Left renal cortex interstitium (tissue), 4 donors: ENCODE data around the gene CHKA. TPM values are rescaled to one million over a fixed set of nuclear protein-coding genes. Genes with fewer than 3 reads are reported as not detected.

Experiments used
- DNase-seq, 4 donors: peaks; one replicate each; pipeline ENCODE4 v3.0.0-alpha.2; 2013; ENCODE audit warnings: low read depth in 4 of 4, low spot score in 2 of 4, missing footprints in 1 of 4
- polyA plus RNA-seq, 4 donors: library from polyadenylated mRNA; unstranded; fragments of 120-200 nt; gene quantifications; one replicate each; pipeline ENCODE4 v1.2.1, GENCODE V29; 2013; ENCODE audit not compliant: insufficient read length in 4 of 4

Gene CHKA
- polyA plus RNA-seq = 10 to 100 TPM; 27.7 to 56.6 (median 37.0) TPM

DNA sequence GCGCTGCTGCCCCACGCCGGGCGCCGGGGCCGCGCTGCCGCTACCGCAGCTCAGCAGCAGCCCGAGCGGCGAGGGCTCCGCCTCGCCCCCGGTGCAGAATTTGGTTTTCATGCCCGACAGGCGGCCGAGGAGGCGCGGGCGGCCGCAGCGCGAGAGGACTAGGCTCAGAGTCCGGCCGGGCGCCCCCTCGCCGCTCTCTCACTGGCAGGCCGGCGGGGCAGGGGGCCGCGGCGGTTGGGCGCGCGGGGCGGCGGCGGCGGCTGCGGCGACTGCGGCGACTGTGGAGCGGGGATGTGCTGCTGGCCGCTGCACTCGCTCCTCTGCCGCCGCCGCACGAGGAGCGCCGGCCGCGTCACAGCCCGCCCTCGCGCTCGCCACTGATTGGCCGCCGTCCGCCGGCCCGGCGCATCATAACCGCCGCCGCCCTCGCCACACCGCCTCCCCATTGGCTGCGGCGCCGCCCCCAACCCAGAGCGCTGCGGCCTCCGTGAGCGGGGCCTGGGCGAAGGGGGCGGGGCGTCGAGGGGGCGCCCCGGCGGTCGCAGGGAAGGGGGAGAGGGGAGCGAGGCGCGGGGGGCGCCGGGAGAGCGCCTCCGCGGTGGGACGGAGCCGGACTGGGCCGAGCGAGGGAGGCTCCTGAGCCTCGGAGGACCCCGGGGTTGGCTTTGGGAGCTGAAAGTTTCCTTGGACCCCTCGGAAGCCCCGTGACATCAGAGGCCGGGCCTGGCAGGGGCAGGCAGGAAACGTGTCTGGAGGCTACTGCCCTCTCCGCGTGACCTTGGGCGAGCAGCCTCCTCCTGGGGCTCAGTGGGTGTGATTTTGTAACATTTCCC lies at the start of gene CHKA:
Gene CHKA, minus strand, starts transcription at position 322 of the 833 bp plus-strand sequence. Its CDS starts 211 bp downstream, at position 111.
- DNase-seq = peak; percentile 55 to 90 (median 86)

DNA sequence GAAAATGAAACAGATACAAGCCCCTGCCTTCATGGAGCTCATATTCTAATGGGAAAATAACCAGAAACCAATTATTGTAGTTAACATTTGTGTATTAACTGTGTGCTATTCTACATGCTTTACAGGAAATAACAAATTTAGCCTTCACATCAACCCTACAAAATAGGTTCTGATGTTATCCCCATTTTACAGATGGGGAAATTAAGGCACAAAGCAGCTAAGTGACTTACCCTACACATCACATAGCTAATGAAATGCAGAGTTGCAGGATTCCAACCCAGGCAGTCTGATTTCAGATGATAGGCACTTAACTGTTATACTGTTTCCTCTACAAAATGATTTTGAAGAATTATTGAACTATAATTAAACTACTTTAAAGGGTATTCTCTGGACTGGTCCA lies 48.3 kb upstream of the CHKA start:
- DNase-seq = no peak

DNA sequence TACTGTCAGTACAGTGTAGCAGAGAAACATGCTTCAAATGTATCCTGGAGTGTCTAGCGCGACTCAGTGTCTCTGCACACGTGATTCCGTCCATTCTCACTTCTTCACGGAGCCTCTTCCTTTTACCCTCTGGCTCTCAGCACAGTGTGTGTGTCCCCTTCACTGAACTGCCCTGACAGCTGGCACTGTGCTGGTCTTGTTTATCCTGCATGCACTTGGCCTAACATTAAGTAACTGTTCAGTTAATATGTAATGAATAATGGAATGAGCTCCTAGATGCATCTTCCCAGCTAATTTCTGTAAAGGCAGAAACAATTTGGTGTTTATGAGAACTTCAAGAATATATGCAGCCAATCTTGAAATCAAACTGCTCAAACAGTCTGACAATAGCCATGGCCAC lies 47.5 kb upstream of the CHKA start:
- DNase-seq = no peak

DNA sequence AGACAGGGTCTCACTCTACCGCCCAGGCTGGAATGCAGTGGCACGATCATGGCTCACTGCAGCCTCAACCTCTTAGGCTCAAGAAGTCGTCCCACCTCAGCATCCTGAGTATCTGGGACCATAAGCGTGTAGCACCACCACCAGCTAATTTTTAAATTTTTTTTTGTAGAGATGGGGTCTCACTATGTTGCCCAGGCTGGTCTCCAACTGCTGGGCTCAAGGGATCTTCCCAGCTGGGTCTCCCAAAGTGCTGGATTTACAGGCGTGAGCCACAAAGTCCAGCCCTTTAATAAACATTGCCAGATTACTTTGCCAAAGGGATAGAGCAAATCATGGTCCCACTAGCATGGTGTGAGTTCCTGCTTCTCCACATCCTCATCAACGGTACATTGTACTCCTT lies 46.3 kb upstream of the CHKA start:
- no peak for DNase-seq

DNA sequence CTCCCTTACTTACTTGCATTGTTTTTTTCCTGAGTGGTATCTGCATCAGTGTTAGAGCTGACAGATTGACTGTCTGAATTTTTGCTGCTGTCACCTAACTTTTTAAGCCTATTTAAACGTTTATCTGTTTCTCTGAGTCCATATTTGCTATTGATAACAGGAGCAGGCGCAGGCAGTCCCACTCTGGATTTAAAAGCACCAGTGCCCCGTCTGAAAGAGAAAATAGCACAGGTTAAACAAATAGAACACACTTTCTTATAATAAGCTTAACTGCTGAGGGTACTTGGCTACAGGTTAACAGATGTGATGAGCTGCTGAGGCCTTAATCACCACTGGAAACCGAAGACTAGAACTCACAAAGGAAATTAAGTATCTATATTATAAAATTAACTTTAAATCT lies 45.8 kb upstream of the CHKA start:
- DNase-seq = no peak

DNA sequence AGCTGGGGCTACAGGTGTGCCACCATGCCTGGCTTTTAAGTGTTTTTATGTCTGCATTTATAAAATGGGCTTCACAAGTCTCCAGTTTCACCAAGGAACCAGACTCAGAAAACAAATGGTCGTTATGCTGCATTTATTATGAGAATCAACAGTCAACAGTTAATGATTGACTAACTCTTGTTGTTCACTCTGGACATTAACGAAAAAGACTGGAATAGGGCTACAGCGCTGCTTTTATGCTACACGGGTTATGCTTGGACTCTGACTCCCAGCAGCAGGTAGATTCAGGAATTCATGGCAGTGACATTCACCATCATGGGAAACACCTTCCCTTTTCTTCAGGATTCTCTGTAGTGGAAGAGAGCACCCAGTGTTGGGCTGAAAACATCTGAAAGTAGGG lies 44.4 kb upstream of the CHKA start:
- DNase-seq = no peak

DNA sequence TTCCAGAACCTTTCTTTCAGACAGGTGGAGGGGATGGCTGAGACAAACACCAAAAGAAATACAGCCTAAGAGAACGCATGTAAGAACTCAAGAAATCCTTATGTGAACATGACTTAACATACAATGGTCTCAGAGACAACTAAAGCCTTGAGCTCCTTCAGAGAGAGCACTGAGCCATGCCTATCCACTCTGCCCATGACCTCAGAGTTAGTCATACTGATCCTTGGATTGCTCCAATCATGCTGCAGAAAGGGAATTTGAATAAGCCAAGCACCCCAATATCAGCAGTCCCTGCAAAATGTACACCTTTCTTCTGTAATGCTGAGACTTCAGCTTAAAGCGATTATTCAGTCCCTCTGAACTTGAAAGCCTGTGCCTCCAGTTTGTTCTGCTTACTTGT lies 43.2 kb upstream of the CHKA start:
- no peak for DNase-seq

DNA sequence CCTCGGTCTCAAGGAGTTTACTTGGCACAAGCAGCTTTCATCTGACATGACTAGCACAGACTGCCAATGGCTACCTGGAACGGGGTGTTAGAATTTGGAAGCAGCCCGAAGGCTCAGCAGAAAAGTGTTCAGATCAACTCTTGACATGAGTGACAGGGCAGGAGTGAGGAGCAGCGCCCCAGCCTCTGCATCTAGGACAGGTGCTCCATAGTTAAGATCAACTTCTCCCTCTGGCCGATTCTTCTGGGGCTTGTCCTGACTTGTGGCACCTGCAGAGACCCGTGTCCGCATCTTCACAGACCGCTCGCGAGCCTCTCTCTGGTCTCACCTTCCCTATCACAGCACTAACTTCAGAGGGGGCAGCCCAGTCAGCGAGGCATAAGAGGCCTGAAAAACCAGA lies 42.5 kb upstream of the CHKA start:
- no peak for DNase-seq

DNA sequence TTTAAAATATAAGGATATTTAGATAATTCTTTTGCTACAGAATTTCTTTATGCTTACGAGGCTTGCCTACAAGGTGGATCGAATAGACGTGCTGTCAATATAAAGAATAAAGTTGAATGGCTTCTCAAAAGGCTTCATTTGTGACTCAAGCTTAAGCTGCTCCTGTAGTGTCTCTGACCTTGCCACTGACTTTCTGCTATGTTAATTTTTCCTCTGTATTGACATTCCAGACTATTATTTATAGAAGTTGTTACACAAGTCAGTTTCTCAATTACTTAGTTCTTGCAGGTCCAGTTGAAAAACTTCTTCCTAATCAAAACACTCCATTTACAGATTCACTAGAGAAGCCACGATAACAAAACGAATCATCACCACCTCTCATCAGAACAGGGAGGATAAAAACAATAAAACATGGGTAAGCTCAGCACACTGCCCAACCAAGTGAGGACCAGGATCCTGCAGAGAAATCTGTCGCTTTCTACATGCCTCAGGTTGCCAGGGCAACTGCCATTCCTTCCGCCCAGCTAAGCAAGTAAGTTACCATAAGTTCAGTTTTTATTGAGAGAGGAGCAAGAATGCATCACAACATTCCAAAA lies 39.0 kb upstream of the CHKA start:
- no peak for DNase-seq

DNA sequence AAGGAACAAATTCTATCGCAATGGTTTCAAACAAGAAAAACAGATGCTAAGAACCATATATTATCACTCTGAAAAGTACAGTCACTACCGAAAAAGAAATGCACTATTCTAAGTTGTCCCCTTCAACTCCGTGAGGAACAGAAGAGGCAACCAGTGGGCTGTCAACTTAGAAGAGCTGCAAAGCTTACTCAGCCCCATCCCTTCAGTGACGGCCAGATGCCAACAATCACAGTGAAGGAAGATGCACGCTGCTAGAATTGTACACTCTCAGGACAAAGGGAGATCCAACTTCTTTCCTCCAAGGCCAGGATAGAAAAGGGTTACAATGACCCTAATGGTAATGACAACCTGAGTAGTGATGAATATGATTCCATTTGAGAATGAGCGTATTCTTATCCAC lies 38.5 kb upstream of the CHKA start:
- DNase-seq = no peak

DNA sequence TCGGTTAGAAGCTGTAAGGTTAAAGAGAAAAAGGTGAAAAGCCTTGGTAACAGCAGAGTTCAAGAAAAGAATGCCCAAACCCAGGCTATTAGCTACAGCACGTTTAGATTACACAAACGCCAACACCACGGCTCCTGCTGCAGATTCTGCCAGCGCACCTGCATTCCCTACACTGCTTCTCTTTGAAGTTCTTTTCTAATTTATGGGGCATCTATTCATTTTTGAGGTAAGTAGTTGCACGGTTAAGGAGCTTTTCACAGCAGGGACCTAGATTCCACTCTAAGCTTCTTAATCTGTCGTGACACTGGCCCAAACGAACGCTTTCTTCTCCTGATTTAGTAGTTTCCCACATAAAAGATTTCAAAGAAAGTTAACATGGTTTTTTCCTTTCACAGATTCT lies 38.0 kb upstream of the CHKA start:
- DNase-seq = no peak

DNA sequence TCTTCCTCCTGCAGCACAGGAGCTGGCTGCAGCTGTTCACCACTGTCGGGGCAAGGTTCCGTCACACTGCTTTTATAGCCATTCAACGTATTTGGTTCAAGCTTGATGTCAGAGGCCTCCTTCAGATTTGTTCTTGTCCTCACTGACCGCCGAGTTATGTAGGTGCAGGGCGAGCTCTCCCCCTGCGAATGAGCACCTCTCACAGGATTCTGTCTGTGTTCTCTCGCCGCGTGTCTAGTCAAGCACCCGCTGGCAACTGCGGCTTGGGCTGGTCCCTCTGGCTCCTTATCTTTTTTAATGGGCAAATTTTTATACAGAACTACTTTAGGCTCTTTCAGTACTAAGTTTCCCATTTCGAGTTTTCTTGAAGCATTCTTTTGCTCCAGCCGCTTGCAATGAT lies 37.4 kb upstream of the CHKA start:
- DNase-seq = no peak

DNA sequence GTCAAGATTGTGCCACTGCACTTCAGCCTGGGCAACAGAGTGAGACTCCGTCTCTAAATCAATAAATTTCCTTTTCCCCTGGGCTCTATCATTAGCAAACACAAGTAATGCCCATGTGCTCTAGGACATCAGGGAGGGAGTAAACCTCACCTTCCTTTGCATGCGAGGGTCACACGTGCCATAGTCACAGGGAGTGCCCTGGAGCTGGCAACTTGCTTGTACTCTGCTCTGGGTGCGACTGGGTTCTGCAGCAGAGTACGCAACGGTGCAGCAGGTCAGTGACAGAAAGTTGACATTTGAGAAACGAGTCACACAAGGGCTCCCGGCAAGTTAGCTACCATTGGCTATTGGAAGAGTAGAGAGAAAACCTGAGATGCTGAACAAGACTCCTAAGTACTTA lies 32.6 kb upstream of the CHKA start:
- no peak for DNase-seq

DNA sequence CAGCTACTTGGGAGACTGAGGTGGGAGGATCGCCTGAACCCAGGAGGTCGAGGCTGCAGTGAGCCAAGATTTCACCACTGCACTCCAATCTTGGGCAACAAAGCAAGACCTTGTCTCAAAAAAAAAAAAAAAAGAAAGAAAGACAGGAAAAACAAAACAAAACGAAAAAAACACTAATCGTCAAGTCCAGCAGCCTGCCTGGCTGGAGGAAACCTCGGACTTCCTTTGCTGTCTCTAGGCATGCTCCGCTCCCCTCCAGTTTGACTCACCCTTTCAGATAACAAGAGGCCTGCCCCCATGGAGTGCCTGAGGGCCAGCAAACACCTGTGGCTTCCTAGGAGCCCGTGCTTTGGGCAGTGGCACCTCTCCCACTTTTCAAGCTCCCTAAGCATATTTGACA lies 28.8 kb upstream of the CHKA start:
- no peak for DNase-seq

DNA sequence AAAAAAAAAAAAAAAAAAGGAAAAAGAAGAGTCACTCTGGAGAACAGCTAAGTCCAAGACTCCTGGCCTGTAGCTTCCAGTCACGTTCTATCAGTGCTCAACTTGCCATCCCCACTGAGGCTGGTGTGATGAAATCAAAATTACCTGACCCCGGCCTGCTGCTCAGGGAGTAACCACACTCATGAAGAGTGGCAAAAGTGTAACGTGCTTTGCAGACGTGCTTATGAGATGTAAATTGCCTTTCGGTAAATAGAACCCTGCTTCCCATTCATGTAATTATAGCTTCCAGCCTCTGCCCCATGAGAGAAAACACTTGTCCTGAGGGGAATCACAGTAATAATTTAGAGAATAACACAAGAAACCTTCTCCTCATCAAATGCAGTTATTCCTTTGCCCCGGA lies 28.2 kb upstream of the CHKA start:
- no peak for DNase-seq

DNA sequence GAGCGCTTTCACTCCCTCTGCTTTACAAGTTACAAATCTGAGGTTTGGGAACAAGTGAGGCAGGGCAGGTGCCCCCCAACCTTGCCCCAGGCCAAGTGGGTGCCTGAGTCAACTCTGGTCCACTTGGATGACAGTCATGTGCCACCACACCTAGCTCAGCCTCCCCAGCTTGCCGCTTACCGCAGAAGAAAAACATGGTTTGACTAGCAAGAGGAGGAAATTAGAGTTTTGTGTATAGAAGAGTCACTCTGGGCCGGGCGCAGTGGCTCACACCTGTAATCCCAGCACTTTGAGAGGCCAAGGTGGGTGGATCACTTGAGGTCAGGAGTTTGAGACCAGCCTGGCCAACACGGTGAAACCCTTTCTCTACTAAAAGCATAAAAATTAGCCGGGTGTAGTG lies 27.7 kb upstream of the CHKA start:
- DNase-seq = no peak

DNA sequence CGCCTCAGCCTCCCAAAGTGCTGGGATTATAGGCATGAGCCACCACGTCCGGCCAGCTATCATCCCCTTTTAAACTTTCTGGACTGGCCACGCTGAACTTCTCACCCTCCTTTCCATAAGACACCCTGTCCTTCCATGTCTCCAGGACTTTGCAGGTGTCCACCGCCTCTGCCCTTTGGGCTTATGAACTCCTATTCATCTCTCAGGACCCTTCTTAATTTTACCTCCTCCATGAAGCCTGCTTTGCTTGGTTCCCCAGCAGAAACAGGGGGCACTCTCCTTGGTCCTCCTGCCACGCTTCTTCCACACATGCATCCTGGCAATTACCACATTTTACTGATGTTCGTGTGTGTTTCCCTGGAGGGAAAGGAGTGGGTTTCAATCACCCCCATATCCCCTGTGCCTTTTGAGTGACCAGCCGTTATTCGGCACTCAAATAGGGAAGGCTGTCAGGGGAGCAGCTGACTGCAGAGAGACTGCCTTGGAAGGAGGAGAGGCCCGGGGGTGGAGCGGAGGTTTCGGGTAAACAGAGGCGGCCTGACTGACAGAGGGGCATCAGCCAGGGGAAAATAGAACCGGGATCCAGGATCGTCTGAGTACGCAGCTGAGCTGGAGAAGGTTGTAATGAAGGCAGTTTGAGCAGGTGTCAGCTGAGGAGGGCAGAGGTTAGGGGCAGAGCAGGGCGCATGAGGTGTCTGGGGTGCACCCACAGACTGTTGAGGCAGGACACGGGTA lies 27.1 kb upstream of the CHKA start:
- DNase-seq = no peak

DNA sequence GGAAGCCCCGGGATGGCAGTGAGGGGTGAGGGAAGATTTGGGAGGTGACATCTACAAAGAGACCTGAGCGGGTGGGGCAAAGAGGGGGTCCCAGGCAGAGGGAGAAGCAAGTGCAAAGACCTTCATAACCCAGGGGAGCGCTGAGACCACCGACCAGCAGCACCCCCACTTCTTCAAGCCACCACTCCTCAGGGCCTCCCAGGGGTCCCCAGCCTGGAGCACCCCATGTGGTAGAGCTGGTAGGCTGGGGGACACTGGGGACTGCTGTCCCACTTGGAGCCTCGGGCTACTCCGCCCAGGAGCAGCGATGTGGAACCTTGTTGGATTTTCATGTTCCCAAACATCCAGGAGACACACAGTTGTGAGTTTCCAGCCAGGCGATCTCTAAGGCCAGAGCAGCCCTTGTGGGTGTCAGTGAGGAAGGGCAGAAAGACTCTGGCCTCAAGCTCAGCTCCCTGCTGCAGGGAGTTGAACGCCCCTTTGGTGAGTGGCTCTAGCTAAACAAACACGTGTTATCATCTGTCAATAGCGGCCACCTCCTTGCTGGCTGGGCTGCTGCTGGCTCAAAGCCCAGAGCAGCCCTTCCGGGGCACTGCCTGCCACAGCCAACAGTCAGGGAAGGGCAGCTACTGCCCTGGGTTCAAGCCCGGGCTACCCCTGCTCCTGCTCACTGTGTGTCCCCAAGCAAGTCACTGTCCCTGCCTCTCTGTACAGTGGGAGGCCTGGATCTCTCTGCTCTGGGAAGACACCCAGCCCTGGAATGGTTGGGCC lies 25.7 kb upstream of the CHKA start:
- DNase-seq = no peak

DNA sequence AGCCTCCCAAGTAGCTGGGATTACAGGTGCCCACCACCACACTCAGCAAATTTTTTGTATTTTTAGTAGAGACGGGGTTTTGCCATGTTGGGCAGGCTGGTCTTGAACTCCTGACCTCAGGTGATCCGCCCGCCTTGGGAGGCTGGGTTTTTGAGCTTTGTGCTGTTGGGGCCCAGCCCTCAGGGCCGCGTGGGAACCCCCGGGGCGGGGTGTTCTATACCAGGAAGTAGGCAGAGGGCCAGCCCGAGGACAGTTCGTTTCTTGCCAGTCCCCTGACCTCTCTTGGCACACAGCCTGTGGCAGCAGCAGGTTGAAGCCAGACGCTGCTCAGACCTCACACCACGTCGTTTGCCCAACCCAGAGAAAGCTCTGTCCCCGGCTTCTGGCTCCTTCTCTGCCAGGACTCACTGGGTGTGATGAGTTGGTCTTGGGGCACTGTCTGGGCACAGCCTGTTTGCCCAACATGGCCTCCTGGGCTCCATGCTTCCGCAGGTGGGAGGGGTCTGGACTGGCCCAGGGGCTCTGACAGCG lies 24.9 kb upstream of the CHKA start:
- DNase-seq = no peak

DNA sequence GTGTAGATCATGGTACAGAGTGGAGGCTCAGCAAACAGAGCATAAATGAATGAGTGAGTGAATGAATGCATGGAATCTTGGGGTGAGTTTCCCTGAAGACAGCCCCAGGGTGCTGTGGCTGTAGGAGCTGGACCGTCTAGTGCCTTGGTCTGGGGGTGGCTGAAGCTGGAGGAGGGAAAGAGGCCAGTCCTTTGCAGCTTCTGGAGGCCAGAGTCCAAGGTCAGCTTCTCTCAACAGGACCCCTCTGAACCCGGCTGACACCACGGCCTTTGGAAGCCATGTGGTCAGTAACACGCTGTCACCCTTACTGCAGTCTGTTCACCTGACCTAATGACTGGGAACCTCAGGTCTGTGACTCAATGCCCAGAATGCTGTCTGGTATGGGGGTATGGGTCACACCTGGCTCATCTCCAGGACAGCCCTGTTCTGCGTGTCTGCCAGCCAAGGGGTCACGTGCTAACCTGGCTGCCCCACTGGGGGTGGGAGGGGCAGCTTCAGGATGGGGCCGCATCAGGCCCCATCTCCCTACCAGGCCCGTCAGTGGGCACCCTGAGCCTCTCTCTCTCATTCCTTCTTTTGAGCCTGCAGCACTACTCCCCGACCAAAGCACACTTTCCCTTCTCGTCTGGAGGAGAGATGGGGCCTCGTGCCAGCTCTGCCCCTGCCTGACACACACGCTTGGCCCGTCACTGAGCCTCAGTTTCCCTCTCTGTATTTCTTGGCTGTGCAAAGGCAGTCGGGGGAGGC lies 24.1 kb upstream of the CHKA start:
- DNase-seq = no peak
